Cardiac fibroblast (primary cell): Measurements from ENCODE around the gene OXT.

ENCODE experiments used
- DNase-seq, 2 donors: peaks; one replicate each; pipeline versions ENCODE4 v3.0.0 to v3.0.0-alpha.2; 2010; ENCODE audit warnings: low read depth in 2 of 2
- H3K4me3 ChIP-seq, 2 donors: replicated peaks in 1 of 2; 1 replicate in 1 of 2; 2 replicates in 1 of 2; pipeline ENCODE4 v1.5.1; 2011; ENCODE audit warnings: low read depth in 2 of 2, low read length in 2 of 2, mild to moderate bottlenecking in 2 of 2, moderate library complexity in 1 of 2
- CTCF ChIP-seq: IDR thresholded peaks from one replicate; pipeline ENCODE4 v1.5.1; 2011; ENCODE audit warnings: low read depth, mild to moderate bottlenecking, low read length, inconsistent platforms

Gene OXT

DNA sequence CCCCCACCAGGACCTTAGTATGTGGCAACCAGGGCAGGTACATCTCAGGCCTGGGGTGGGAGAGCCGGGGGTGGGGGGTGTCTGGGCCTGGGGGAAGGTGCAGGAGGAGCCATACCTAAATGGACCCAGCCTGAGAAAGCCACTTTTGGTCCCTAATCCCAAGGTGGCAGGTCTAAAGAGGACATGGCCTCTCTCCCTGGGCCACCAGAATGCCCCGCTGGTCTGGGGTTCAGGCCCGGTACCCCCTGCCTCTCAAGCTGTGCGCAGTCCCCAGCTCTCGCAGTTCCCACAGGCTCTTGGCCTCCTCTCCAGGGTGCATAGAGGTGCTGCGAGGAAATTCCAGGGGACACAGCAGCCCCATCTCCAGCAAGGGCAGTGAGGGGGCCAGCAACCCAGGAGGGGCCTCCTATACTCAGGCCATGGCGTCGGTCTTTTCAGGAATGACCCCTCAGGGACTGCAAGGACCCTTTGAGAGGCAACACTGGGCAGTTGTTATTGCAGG is 14.2 kb downstream of the OXT start:
- H3K4me3 ChIP-seq: no peak overlapping the region
- TF ChIP-seq CTCF: no peak
- DNase-seq: no peak

- TF ChIP-seq CTCF: no peak
- no peak for DNase-seq
- H3K4me3 ChIP-seq: no peak overlapping the region
These were observed 16.6 kb downstream of the OXT start for GRCh38 chr20:3088031-3088430.

DNA sequence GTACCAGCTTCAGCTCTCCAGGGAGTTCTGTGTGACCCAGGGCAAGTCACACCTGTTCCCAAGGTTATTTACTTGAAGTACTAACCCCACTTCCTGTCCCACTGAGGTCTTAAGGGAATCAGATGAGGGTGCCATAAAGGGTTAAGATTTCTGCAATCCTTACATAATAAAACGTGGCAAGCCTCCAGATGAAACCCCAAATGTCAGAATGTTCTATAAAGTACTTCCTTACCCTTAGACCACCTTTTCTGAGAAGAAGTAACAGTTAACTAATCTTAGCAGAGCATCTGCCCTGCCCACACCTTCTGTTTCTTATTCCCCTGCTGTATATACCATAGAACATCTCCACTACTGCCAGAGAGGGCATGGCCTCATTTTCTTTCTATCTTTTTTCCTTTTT is 19.1 kb downstream of the OXT start:
- no peak for TF ChIP-seq CTCF
- no peak for DNase-seq

DNA sequence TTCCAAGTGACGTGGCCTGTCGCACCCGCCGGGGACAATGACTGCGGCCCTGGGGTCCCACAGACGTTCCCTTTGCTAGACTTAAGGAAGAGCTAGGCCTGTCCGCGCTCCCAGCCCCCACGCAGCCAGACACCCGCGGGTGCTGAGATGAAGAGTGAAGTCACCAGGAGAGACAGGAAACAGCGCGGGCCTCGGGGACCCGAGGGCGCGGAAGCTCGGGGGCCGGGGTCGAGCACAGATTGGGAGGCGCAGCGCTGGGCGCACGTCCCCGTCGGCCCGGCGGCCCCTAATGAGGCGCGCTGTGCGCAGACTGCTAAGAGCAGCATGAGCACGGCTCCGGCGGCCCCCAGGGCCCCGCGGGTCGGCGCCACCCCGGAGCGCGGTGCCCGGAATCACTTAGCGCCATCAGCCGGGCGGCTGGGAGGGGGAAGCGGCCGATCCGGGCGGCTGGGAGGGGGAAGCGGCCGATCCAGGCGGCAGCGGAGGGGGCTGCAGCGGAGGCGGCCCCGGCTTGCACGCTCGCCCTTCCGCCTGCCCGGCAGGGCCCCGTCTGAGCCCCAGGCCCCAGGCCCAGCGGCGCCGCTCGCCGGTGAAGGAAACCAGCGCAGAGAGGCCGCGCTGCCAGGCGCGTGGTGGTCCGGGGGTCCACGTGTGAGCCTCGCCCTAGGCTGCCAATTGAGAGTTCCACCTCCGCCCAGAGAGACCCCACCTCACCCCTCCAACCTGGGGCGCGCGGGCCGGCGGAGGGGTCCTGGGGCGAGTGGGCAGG is 21.4 kb downstream of the OXT start:
- DNase-seq: peak in 1 of 2 donors; percentile 7
- no peak for TF ChIP-seq CTCF
- H3K4me3 ChIP-seq: peak overlapping the region in 1 of 2 donors; percentile 33

More for the DNA sequence above, 19.1 kb downstream of the OXT start:
- H3K4me3 ChIP-seq: no peak overlapping the region

DNA sequence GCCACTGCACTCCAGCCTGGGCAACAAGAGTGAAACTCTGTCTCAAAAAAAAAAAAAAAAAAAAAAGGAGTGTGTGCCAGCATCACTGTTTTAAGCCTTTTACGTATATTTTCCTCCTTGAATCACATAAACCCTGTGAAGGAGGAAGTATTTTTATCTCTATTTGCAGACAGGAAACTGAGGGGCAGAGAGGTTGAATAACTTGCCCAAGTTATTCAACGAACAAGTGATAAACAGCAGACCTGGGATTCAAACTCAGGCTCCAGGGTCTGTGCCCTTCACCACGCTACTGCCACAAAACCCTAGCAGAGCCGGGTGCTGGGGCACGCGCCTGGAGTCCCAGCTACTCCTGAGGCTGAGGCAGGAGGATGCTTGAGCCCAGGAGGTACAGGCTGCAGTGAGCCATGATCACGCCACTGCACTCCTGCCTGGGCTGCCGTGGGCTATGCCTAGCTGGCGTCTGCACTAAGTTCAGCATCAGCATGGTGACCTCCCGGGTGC is 22.5 kb downstream of the OXT start:
- no peak overlapping the region for H3K4me3 ChIP-seq
- no peak for TF ChIP-seq CTCF
- DNase-seq: no peak

DNA sequence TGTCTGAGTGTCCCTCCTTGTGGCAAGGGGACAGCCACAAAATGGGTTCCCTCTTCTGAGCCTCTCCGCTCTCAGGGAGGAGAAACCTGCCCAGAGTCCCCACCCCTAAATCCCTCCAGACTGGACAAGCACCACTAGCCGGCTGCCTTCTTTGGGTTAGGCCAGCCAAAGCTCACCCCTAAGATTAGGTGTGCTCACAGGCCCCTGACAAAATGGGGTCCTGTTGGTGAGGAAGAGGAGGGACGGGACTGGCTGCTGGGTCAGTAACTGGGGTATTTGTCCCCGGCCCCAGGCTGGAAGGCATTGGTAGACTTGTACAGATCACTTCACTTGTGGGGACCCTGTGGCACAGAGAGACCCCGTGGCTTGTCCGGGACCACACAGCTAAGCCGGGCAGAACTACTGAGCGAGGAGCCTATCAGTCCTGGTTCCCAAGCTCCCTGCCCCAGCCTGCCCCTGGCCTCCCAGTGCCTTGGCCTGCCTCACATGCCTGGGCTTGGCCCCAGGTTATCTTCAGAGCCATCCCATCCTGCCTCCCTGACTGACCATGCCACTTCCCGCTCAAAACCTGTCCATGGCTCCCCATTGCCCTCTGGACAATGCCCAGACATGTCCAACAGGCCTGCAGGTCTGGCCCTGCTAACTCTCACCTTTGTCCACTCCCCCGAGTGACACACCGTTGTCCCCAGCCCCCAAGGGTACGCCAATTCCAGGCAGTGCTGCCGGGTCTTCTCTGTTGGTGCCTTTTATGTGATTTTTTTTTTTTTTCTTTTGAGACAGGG is 23.6 kb downstream of the OXT start:
- DNase-seq: no peak

More for the DNA sequence above, 23.6 kb downstream of the OXT start:
- no peak overlapping the region for H3K4me3 ChIP-seq
- no peak for TF ChIP-seq CTCF
